Liver (tissue), 9 donors: Measurements from ENCODE around the gene ACVR1C. TPM values are rescaled to one million over a fixed set of nuclear protein-coding genes. Genes with fewer than 3 reads are reported as not detected.
A peak's percentile ranks its signal among the peaks of the same experiment; 100 is the strongest.

Experiments used
- DNase-seq: peaks from one replicate; pipeline ENCODE4 v3.0.0-alpha.2; 2017; ENCODE audit warnings: low spot score
- H3K27ac ChIP-seq, 2 donors: one replicate each; pipeline ENCODE4 v1.7.0; 2013; ENCODE audit warnings: inconsistent platforms in 2 of 2, low read length in 2 of 2, control low read depth in 1 of 2, low read depth in 1 of 2, mild to moderate bottlenecking in 1 of 2
- H3K27me3 ChIP-seq, 4 donors: one replicate each; pipeline versions ENCODE4 v1.6.1 to v1.7.0; 2013; ENCODE audit warnings: low read length in 3 of 4, inconsistent platforms in 1 of 4, mild to moderate bottlenecking in 1 of 4, moderate library complexity in 1 of 4; ENCODE audit not compliant: control insufficient read depth in 4 of 4, insufficient read depth in 4 of 4
- H3K36me3 ChIP-seq, 4 donors: one replicate each; pipeline versions ENCODE4 v1.6.1 to v1.7.0; 2013; ENCODE audit warnings: low read length in 3 of 4, mild to moderate bottlenecking in 3 of 4, low read depth in 1 of 4, moderate library complexity in 1 of 4; ENCODE audit not compliant: control insufficient read depth in 4 of 4, insufficient read depth in 3 of 4
- H3K4me1 ChIP-seq, 4 donors: one replicate each; pipeline versions ENCODE4 v1.6.1 to v1.7.0; 2013; ENCODE audit warnings: low read length in 3 of 4, mild to moderate bottlenecking in 3 of 4, moderate library complexity in 1 of 4; ENCODE audit not compliant: control insufficient read depth in 4 of 4, insufficient read depth in 4 of 4
- H3K4me3 ChIP-seq, 3 donors: one replicate each; pipeline versions ENCODE4 v1.6.1 to v1.7.0; 2013; ENCODE audit warnings: low read length in 3 of 3, control low read depth in 1 of 3, low read depth in 1 of 3, mild to moderate bottlenecking in 1 of 3
- H3K9ac ChIP-seq, 2 donors: one replicate each; pipeline ENCODE4 v1.7.0; 2013; ENCODE audit warnings: low read length in 2 of 2, mild to moderate bottlenecking in 2 of 2, moderate library complexity in 2 of 2, control low read depth in 1 of 2, low read depth in 1 of 2
- H3K9me3 ChIP-seq, 4 donors: one replicate each; pipeline versions ENCODE4 v1.6.1 to v1.7.0; 2013; ENCODE audit warnings: low read length in 3 of 4; ENCODE audit not compliant: control insufficient read depth in 4 of 4
- ATF3 ChIP-seq: IDR thresholded peaks from 2 replicates; pipeline ENCODE4 v1.6.1; 2016; ENCODE audit warnings: antibody characterized with exemption
- CTCF ChIP-seq: fragments of 150-350 bp; IDR thresholded peaks from 2 replicates; pipeline ENCODE4 v1.5.1; 2017; ENCODE audit warnings: improper control_type of control experiment, low read depth, low read length; ENCODE audit not compliant: missing input control
- EGR1 ChIP-seq, 2 donors: IDR thresholded peaks; 2 replicates each; pipeline ENCODE4 v1.6.1; 2016 to 2018; ENCODE audit warnings: antibody characterized with exemption in 2 of 2, low read depth in 2 of 2
- FOXA1 ChIP-seq: IDR thresholded peaks from 2 replicates; pipeline ENCODE4 v1.6.1; 2016; ENCODE audit warnings: antibody characterized with exemption
- FOXA2 ChIP-seq: IDR thresholded peaks from 2 replicates; pipeline ENCODE4 v1.6.1; 2016; ENCODE audit warnings: antibody characterized with exemption
- GABPA ChIP-seq, 2 donors: IDR thresholded peaks in 1 of 2; conservative IDR thresholded peaks in 1 of 2; 2 replicates each; pipeline ENCODE4 v1.6.1; 2016; ENCODE audit warnings: antibody characterized with exemption in 2 of 2, mild to moderate bottlenecking in 1 of 2, moderate library complexity in 1 of 2
- HNF4A ChIP-seq, 2 donors: conservative IDR thresholded peaks; 2 replicates each; pipeline ENCODE4 v1.6.1; 2016; ENCODE audit warnings: antibody characterized with exemption in 2 of 2, mild to moderate bottlenecking in 2 of 2
- HNF4G ChIP-seq: IDR thresholded peaks from 2 replicates; pipeline ENCODE4 v1.6.1; 2016; ENCODE audit warnings: antibody characterized with exemption
- JUND ChIP-seq, 2 donors: IDR thresholded peaks; 2 replicates each; pipeline ENCODE4 v1.6.1; 2016; ENCODE audit warnings: antibody characterized with exemption in 2 of 2
- MAX ChIP-seq: IDR thresholded peaks from 2 replicates; pipeline ENCODE4 v1.6.1; 2016; ENCODE audit warnings: antibody characterized with exemption
- NR2F2 ChIP-seq: IDR thresholded peaks from 2 replicates; pipeline ENCODE4 v1.6.1; 2016; ENCODE audit warnings: antibody characterized with exemption
- RAD21 ChIP-seq, 2 donors: IDR thresholded peaks; 2 replicates each; pipeline ENCODE4 v1.6.1; 2016; ENCODE audit warnings: antibody characterized with exemption in 2 of 2, mild to moderate bottlenecking in 2 of 2
- REST ChIP-seq: IDR thresholded peaks from 2 replicates; pipeline ENCODE4 v1.6.1; 2016; ENCODE audit warnings: antibody characterized with exemption, mild to moderate bottlenecking
- RXRA ChIP-seq, 2 donors: IDR thresholded peaks; 2 replicates each; pipeline ENCODE4 v1.6.1; 2017 to 2018; ENCODE audit warnings: antibody characterized with exemption in 2 of 2, mild to moderate bottlenecking in 1 of 2
- SP1 ChIP-seq: IDR thresholded peaks from 2 replicates; pipeline ENCODE4 v1.6.1; 2018; ENCODE audit warnings: antibody characterized with exemption, mild to moderate bottlenecking
- TAF1 ChIP-seq: conservative IDR thresholded peaks from 2 replicates; pipeline ENCODE4 v1.6.1; 2016; ENCODE audit warnings: antibody characterized with exemption, mild to moderate bottlenecking
- YY1 ChIP-seq: IDR thresholded peaks from 2 replicates; pipeline ENCODE4 v1.6.1; 2016; ENCODE audit warnings: antibody characterized with exemption, mild to moderate bottlenecking
- ZBTB33 ChIP-seq: IDR thresholded peaks from 2 replicates; pipeline ENCODE4 v1.6.1; 2016; ENCODE audit warnings: antibody characterized with exemption
- WGBS: extraction: QIAGEN DNeasy Blood & Tissue Kit; methylation state at CpG from one replicate; pipeline ENCODE4 v1.1.7; 2013; 5-methylcytosine and 5-hydroxymethylcytosine counted together
- polyA plus RNA-seq, 2 donors: library from polyadenylated mRNA; stranded (reverse) in 1 of 2; unstranded in 1 of 2; fragments of 200-250 nt in 1 of 2; fragments of >200 nt in 1 of 2; fragmentation: Nextera tagmentation in 1 of 2; extraction: Ambion mirVana in 1 of 2; gene quantifications; one replicate each; pipeline versions ENCODE4 v1.2.1 to v1.2.3, GENCODE V29; 2013 to 2015
- total RNA-seq, 2 donors: library from RNA; depleted of rRNA; stranded (reverse); fragments of >200 nt; gene quantifications; one replicate each; pipeline ENCODE4 v1.2.3, GENCODE V29; 2014
- donor health status: healthy.
- donor health status: healthy.
- donor health status: healthy.
- donor health status: healthy.
- donor health status: healthy.

Gene ACVR1C
- total and polyA plus RNA-seq, 4 donors = 0.19 to 2.5 (median 0.73) TPM

GRCh38 chr2:157631861-157632260 lies 3.2 kb upstream of the ACVR1C start:
- H3K4me3 ChIP-seq = no peak overlapping the region
- H3K27me3 ChIP-seq = no peaks in the 10 kb centered on the region
- no peak for TF ChIP-seq YY1
- 89% methylated on average over 2 of the region's 2 CpGs for WGBS
- no peak for DNase-seq
- no peak overlapping the region for H3K27ac ChIP-seq
- no peak overlapping the region for H3K9ac ChIP-seq
- H3K4me1 ChIP-seq = peaks cover 0 to 13% (median 7%) of the 10 kb centered on the region in 4 donors
- no peaks in the 10 kb centered on the region for H3K36me3 ChIP-seq
- no peaks in the 10 kb centered on the region for H3K9me3 ChIP-seq

GRCh38 chr2:157627594-157628476 lies 829 bp downstream of the ACVR1C start:
- WGBS = 4% methylated on average over 31 of the region's 31 CpGs
- Histone ChIP-seq H3K4me1 (peaks cover 0 to 13% (median 11%) of the 10 kb centered on the region in 4 donors), H3K27ac (peak overlapping the region; percentile 38 to 65), H3K36me3 (no peaks in the 10 kb centered on the region), H3K9me3 (no peaks in the 10 kb centered on the region), H3K27me3 (no peaks in the 10 kb centered on the region), H3K4me3 (peak overlapping the region; percentile 36 to 83 (median 60)), H3K9ac (no peak overlapping the region)
- TF ChIP-seq YY1 = no peak
- no peak for TF ChIP-seq TAF1
- TF ChIP-seq JUND (IDR thresholded peaks at IDR 0.05) = no peak
- no peak for TF ChIP-seq CTCF
- TF ChIP-seq RXRA (IDR thresholded peaks at IDR 0.05) = no peak
- TF ChIP-seq EGR1 (IDR thresholded peaks at IDR 0.05; ENCODE audit: low read depth in 2 of 2) = no peak
- no peak for TF ChIP-seq GABPA (IDR thresholded peaks at IDR 0.05 in 1 of 2, conservative IDR thresholded peaks at IDR 0.05 in 1 of 2)
- no peak for TF ChIP-seq MAX
- no peak for TF ChIP-seq NR2F2
- no peak for TF ChIP-seq ATF3
- no peak for TF ChIP-seq FOXA1
- TF ChIP-seq RAD21 (IDR thresholded peaks at IDR 0.05) = no peak
- no peak for TF ChIP-seq HNF4G
- TF ChIP-seq SP1 = no peak
- TF ChIP-seq REST = no peak
- no peak for TF ChIP-seq FOXA2
- no peak for TF ChIP-seq HNF4A (conservative IDR thresholded peaks at IDR 0.05)
- no peak for TF ChIP-seq ZBTB33
- DNase-seq = no peak
